ENCODE results near the gene MPHOSPH6.

DNA sequence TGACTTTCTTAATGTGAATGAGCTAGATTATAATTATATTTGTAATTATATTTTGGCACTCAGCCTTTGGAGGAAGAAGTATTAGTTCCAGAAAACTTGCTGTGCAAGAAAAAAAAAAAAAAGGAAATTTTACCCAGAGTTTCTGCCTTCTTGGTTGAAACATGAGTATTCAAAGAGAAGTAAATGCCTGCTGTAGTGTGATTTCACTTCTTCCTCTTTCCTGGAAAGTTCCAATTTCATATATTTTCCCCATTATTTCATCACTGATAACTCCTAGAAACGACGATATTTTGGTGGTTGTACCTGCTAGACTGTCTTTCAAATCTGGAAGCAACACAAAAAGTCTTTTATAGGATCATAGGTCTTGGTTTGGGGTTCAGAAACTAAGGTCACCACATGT is 20.4 kb upstream of the MPHOSPH6 start:
- no peak for TF ChIP-seq SIN3A (IDR thresholded peaks at IDR 0.05; ENCODE audit: borderline replicate concordance, low read depth, low read length)
- TF ChIP-seq, protein P1, sequence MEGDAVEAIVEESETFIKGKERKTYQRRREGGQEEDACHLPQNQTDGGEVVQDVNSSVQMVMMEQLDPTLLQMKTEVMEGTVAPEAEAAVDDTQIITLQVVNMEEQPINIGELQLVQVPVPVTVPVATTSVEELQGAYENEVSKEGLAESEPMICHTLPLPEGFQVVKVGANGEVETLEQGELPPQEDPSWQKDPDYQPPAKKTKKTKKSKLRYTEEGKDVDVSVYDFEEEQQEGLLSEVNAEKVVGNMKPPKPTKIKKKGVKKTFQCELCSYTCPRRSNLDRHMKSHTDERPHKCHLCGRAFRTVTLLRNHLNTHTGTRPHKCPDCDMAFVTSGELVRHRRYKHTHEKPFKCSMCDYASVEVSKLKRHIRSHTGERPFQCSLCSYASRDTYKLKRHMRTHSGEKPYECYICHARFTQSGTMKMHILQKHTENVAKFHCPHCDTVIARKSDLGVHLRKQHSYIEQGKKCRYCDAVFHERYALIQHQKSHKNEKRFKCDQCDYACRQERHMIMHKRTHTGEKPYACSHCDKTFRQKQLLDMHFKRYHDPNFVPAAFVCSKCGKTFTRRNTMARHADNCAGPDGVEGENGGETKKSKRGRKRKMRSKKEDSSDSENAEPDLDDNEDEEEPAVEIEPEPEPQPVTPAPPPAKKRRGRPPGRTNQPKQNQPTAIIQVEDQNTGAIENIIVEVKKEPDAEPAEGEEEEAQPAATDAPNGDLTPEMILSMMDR (IDR thresholded peaks at IDR 0.05): no peak
- TF ChIP-seq, protein P2, sequence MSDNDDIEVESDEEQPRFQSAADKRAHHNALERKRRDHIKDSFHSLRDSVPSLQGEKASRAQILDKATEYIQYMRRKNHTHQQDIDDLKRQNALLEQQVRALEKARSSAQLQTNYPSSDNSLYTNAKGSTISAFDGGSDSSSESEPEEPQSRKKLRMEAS (IDR thresholded peaks at IDR 0.05; ENCODE audit: low read depth): no peak
- TF ChIP-seq, protein P3, sequence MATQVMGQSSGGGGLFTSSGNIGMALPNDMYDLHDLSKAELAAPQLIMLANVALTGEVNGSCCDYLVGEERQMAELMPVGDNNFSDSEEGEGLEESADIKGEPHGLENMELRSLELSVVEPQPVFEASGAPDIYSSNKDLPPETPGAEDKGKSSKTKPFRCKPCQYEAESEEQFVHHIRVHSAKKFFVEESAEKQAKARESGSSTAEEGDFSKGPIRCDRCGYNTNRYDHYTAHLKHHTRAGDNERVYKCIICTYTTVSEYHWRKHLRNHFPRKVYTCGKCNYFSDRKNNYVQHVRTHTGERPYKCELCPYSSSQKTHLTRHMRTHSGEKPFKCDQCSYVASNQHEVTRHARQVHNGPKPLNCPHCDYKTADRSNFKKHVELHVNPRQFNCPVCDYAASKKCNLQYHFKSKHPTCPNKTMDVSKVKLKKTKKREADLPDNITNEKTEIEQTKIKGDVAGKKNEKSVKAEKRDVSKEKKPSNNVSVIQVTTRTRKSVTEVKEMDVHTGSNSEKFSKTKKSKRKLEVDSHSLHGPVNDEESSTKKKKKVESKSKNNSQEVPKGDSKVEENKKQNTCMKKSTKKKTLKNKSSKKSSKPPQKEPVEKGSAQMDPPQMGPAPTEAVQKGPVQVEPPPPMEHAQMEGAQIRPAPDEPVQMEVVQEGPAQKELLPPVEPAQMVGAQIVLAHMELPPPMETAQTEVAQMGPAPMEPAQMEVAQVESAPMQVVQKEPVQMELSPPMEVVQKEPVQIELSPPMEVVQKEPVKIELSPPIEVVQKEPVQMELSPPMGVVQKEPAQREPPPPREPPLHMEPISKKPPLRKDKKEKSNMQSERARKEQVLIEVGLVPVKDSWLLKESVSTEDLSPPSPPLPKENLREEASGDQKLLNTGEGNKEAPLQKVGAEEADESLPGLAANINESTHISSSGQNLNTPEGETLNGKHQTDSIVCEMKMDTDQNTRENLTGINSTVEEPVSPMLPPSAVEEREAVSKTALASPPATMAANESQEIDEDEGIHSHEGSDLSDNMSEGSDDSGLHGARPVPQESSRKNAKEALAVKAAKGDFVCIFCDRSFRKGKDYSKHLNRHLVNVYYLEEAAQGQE (IDR thresholded peaks at IDR 0.05; ENCODE audit: low read depth, low read length): no peak
- TF ChIP-seq CHD2 (IDR thresholded peaks at IDR 0.05; ENCODE audit: low read length, partially characterized antibody): no peak
- TF ChIP-seq, protein P4, sequence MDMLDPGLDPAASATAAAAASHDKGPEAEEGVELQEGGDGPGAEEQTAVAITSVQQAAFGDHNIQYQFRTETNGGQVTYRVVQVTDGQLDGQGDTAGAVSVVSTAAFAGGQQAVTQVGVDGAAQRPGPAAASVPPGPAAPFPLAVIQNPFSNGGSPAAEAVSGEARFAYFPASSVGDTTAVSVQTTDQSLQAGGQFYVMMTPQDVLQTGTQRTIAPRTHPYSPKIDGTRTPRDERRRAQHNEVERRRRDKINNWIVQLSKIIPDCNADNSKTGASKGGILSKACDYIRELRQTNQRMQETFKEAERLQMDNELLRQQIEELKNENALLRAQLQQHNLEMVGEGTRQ (IDR thresholded peaks at IDR 0.05; ENCODE audit: borderline replicate concordance, low read depth, low read length): no peak
- TF ChIP-seq RCOR1 (IDR thresholded peaks at IDR 0.05; ENCODE audit: low read length): no peak
- TF ChIP-seq FOXM1 (IDR thresholded peaks at IDR 0.05; ENCODE audit: low read depth): no peak
- no peak for TF ChIP-seq POLR2AphosphoS5 (IDR thresholded peaks at IDR 0.05; ENCODE audit: low read depth, low read length)
- TF ChIP-seq, protein P5, sequence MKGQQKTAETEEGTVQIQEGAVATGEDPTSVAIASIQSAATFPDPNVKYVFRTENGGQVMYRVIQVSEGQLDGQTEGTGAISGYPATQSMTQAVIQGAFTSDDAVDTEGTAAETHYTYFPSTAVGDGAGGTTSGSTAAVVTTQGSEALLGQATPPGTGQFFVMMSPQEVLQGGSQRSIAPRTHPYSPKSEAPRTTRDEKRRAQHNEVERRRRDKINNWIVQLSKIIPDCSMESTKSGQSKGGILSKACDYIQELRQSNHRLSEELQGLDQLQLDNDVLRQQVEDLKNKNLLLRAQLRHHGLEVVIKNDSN (IDR thresholded peaks at IDR 0.05; ENCODE audit: borderline replicate concordance, low read depth): no peak
- TF ChIP-seq JUND (IDR thresholded peaks at IDR 0.05): no peak
- TF ChIP-seq, protein P6, sequence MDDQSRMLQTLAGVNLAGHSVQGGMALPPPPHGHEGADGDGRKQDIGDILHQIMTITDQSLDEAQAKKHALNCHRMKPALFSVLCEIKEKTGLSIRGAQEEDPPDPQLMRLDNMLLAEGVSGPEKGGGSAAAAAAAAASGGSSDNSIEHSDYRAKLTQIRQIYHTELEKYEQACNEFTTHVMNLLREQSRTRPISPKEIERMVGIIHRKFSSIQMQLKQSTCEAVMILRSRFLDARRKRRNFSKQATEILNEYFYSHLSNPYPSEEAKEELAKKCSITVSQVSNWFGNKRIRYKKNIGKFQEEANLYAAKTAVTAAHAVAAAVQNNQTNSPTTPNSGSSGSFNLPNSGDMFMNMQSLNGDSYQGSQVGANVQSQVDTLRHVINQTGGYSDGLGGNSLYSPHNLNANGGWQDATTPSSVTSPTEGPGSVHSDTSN (IDR thresholded peaks at IDR 0.05): no peak

Measured in SK-N-SH (cell line).